ENCODE data around the gene NOCT.
"Not testable (repeated sequence)": the region's sequence is repeated elsewhere in the genome, so short reads cannot be mapped to it uniquely, and the experiment has no call there.

Gene NOCT, protein sequence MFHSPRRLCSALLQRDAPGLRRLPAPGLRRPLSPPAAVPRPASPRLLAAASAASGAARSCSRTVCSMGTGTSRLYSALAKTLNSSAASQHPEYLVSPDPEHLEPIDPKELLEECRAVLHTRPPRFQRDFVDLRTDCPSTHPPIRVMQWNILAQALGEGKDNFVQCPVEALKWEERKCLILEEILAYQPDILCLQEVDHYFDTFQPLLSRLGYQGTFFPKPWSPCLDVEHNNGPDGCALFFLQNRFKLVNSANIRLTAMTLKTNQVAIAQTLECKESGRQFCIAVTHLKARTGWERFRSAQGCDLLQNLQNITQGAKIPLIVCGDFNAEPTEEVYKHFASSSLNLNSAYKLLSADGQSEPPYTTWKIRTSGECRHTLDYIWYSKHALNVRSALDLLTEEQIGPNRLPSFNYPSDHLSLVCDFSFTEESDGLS

DNA sequence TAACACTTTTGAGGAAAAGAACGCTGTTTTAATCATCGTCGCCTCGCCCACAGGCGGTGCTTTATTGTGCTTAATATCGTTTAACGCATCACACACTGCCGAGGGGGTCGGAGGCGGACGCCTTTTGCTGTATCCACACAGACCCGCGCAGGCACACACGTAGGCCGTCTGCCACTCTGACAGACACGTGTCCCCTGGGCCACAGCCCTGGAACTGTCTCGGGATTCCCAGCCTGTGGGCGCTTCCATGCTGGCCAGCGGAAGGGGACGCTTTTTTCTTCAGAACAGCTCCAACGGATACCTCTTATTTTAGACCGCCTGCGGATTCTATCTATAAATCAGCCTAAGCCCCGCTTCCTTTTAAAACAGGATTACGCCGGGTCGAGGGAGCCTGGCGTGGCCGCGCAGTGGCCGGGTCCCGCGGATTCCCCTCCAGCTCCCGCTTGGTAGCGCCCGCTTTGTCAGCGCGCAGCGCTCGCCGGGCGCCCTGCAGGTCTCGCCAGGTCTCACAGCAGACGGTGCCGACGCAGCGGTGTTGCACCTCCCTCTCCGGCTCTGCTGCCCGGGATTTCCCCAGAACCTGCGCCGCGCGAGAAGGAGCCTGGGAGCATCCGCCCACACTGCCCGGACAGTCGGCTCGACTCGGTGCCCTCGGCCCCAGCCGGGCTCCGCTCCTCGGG, at the start of gene NOCT:
Gene NOCT, plus strand, starts transcription at position 513 of the 679 bp plus-strand sequence. CDS start 201 bp downstream, outside the sequence.
- DNase-seq (ENCODE audit: low read depth in 2 of 2), result peak; percentile 85 to 86

DNA sequence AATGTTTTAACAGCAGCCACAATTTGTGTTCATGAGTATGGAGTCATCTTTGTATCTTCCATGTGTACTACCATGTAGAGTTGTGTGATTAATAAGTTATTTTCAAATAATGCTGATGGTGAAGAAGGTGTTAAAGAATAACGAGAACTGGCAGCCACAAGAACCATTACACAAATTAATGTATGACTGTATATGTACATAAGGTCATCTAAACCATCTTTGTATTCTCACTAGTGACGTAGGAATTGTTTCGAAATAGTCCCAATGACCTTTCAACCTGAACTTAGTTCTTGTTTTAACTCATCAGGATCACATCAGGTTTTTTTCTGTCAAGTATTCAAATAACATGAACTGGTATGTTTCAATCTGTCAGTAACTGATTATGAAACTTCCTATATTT, 48.3 kb upstream of the NOCT start:
- DNase-seq (ENCODE audit: low read depth in 2 of 2), result no peak

DNA sequence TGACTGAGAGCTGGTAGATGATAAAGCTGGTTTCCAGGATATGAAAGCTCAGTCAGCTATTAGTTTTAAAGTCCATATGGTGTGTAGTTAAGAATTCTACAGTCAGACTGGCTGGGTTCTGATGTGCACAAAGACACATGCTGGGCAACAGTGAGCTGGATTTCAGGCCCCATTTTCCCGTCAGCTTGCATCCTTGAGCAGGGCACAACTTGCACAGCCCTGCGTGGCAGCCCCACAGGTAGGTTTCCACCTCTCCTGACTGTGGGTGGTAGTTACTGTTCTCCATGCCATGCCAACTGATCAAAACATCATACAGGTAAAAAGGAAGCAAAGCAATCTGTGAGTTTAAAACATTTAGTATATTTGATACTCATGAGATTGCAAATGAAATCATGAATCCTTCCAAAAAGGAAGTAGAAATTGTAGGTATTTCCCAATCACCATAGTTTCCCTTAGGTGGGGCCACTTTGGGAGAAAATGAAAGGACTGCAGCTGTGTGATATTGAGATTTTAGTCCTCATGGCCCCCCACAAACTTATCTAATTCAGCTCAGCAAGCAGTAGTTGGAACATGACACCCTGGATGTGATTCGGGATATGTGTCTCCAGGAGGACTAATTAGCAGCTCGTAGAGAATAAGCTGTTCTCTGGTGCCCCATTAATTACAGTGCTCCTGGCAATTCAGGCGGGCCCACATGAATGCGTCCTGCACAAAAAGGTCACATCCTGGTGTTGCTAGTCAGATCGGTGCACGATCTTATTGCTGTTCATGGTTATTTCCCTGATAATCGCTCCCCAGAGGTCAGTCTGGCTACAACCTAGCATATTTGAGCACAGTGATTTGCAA, 42.4 kb upstream of the NOCT start:
- no peak for DNase-seq (ENCODE audit: low read depth in 2 of 2)

DNA sequence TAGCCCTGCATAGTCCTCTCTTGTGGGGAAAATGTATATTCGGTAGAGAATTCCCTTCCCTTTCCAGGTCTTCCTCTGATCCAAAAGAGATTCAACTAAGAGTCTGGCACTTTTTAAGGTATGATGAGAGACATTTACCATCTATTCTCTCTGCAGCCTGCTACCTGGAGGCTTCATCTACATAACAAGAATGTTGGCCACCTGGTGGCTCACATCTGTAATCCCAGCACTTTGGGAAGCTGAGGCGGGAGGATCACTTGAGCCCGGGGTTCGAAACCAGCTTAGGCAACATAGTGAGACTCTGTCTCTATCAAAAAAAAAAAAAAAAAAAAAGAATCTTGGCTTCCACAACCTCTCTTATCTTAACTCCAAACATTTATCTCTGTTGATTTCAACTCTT, 40.4 kb upstream of the NOCT start:
- no peak for DNase-seq (ENCODE audit: low read depth in 2 of 2)

DNA sequence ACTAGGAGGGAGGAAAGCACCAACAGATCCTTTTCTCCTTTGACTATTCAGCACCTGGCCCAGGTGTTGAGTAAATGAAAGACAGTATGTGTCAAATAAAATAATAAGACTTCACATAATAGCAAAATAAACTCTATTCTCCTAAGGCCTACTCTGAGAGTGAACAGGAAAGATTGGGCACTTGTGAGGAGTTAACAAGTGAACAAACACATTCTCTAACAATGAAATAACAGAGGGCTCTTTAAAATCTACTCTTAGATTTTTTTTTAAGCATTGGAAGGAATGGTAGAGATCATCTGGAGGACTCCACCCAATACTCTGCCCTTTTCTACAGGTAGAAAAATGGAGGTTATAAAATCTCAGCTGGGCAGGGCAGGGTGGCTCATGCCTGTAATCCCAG, 39.1 kb upstream of the NOCT start:
- DNase-seq (ENCODE audit: low read depth in 2 of 2), result no peak

DNA sequence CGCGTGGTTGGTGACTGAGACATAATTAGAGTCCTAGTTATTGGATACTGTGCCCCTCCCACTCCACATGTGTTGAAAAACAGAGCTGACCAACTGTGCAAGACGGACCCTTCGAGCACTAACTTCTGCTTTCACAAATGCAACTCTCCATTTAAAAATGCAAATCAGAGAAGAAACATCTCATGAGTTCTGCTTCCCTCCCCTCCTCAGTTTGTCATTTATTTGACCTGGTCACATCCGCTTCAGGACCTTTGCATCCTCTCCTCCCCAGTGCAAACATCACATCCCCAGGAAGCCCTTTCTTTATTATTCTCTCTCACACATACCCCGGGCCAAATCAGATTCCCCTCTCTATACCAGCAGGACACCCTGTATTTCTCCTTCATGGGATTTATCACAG, 38.1 kb upstream of the NOCT start:
- no peak for DNase-seq (ENCODE audit: low read depth in 2 of 2)

DNA sequence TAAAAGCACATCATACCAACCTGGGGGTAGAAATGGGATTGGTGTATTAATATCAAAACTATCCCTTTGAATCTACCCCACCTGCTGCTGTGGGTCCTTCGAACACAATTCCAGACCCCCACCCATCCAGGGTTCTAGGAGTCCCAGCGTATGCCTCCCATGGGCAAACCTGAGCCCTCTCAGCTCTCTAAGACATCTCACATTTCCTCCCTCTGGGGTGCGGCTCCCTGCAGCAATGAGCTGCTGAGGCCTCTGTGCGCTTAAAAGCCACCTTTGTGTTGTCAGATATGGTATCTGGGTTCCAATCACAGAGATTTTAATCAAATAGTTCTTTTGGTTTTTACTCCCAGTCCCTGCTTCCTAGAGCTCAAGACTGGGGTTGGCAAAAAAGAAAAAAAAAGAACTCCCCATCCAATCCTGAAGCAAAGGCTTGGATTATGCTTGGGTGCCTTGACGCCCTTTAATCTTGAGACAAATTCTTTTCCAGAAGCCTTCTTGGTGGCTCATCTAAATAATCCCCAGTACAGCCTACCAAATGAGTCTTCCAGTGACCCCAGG, 37.5 kb upstream of the NOCT start:
- no peak for DNase-seq (ENCODE audit: low read depth in 2 of 2)

DNA sequence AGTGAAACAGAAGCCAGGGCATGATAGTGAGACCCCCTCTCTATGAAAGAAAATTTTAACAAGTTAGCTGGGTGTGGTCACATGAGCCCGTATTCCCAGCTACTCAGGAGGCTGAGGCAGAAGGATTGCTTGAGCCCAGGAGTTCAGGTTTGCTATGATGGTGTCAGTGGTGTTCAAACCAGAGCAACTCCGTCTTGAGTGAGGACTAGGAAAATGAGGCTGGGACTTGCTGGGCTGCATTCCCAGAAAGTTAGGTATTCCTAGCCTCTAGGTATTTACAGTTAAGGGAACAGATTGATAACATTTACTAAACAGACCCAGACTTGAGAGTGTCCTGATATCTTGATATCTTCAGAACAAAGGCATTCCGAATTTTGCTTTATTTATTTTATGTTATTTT, 37.0 kb upstream of the NOCT start:
- no peak for DNase-seq (ENCODE audit: low read depth in 2 of 2)

DNA sequence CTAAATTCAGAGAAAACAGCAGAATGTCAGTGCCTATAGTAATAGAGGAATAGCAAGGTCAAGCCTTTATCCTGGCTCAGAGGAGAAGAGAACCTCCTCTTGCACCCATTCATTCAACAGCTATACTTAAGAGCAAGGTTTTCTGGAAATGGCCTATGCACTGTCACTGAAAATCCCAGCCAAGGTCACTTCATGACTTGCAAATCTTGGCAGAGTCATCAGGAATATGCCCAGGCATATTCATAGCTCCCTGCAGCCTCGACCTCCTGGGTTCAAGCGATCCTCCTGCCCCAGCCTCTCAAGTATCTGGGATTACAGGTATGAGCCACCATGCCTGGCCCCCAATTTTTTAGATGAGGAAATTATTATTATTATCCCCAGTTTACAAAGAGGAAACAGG, 35.8 kb upstream of the NOCT start:
- DNase-seq (ENCODE audit: low read depth in 2 of 2), result no peak

DNA sequence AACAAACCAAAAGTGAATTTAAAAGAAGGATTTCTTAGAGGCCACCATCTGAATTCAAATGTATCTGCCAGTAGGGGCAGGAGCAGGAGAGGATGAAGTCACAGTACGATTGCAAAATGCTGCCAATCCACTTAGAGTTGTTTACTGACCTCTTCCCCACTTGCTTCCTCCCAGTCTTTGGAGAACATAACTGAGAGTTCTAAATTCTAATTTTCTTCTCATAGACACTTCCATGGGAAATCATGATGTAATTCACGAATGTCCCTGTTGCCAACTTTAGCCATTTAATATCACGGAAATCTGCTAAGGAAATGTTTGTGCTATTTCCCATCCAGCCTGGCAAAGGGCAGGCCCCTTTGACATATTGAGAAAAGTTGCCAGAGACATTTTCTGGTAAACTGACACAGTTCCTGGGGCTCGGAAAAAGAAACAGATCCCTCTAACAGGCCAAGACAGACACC, 33.6 kb upstream of the NOCT start:
- DNase-seq (ENCODE audit: low read depth in 2 of 2), result no peak

DNA sequence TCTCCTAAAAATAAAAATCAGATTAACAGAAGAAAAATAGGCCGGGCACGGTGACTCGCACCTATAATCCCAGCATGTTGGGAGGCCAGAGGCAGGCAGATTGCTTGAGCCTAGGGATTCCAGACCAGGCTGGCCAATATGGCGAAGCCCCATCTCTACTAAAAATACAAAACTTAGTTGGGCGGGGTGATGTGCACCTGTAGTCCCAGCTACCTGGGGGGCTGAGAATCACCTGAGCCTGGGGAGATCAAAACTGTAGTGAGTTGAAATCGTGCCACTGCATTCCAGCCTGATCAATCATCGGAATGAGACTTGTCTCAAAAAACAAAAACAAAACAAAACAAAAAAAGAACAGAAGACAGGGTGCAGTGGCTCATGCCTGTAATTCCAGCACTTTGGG, 32.8 kb upstream of the NOCT start:
- no peak for DNase-seq (ENCODE audit: low read depth in 2 of 2)

DNA sequence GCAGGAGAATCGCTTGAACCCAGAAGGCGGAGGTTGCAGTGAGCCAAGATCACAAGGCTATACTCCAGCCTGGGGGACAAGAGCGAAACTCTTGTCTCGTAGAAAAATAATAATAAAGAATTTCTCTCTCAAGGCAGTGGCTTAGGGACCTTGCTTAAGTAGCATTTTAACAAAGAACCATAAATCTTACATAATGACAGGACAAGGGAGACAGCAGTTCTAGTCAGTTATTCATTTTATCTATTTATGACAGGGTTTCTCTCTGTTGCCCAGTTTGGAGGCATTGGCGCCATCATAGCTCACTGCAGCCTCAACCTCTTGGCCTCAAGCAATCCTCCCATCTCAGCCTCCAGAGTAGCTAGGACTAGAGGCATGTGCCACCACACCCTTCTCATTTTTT, 31.9 kb upstream of the NOCT start:
- no peak for DNase-seq (ENCODE audit: low read depth in 2 of 2)

DNA sequence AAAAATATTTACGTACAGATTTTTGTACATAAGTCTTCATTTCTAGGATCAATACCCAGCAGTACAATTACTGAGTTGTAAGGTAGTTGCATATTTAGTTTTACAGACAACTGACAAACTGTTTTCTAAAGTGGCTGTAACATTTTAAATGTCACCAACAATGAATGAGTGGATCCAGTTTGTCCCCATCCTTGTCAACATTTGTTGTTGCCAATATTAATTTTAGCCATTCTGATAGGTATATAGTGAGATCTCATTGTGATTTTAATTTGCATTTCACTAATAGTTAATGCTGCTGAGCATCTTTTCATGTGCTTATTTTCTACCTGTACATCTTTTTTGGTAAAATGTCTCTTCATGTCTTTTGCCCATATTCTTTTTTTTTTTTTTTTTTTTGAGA, 30.9 kb upstream of the NOCT start:
- DNase-seq (ENCODE audit: low read depth in 2 of 2), result no peak

DNA sequence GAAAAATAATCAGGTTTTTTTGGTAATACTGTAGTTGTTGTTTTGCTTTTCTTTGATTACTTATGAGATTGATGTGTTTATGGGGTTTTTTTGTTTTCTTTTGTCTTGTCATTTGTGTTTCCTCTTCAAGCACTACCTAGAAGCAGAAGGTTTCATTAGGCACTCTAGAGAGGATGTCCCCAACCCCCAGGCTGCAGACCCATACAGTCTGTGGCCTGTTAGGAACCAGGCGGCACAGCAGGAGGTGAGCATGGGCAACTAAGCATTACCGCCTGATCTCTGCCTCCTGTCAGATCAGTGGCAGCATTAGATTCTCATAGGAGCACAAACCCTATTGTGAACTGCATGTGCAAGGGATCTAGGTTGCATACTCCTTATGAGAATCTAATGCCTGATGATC, 22.9 kb upstream of the NOCT start:
- no peak for DNase-seq (ENCODE audit: low read depth in 2 of 2)

DNA sequence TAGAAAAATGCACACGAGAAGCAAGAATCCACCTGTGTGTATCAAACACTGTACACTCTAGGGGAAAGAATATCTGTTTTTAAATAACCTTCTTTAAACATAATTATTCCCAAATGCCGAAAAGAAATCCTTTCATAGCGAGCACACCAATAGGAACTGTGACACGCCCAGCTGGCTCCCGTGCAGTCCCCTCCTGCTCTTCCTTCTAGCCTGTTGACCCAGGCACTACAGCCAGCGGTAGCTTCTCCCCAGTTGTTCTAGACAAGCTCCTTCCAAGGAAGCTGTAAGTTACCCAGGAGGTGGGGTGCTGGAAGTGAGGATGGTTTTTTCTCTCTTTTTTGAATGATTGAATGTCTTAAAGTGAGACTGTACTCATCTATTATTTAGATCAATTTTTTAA, 19.5 kb upstream of the NOCT start:
- DNase-seq (ENCODE audit: low read depth in 2 of 2), result no peak

DNA sequence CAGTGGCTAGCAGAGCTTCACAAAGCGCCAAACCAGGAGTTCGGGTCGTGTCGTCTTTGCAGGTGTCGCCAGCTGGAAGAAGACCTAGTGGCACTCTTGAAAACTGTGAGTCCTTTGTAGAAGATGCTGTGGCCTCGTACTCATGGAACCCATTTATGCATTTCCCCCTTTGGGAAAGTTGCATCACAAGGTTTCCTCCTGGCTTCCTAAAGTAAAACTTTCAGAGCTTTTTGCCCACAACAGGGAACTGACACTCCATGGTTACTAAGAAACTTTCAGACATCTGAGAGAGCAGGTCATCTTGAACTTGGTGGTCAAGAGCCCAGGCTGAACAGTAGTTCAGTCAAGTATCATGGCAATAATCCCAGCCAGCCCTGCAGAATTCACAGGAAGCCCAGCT, 15.9 kb upstream of the NOCT start:
- DNase-seq (ENCODE audit: low read depth in 2 of 2), result no peak

DNA sequence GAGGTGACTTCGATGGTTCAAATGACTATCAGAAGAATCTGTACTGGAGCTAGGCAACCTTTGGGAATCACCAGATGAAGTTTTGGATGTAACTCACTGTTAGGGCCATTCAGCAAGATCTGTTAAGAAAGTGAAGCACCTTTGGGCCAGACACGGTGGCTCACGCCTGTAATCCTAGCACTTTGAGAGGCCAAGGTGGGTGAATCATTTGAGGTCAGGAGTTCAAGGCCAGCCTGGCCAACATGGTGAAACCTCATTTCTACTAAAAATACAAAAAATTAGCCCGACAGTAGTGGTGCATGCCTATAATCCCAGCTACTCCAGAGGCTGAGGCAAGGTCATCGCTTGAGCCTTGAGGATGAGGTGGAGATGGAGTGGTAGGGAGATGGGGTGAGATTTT, 15.4 kb upstream of the NOCT start:
- not testable (repeated sequence) for DNase-seq (ENCODE audit: low read depth in 2 of 2)

DNA sequence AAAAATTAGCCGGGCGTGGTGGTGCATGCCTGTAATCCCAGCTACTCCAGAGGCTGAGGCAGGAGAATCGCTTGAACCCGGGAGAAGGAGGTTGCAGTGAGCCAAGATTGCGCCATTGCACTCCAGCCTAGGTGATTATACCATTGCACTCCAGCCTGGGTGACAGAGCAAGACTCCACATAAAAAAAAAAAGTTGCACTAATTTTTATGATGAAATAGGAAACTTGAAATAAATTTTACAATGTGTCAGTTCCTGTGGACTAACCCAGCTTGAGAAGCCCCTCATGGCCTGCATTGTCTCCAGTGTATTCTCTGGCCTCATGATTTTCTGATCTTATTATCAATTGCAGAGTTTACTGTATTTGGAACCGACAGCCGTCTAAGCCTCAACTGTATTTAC, 14.2 kb upstream of the NOCT start:
- not testable (repeated sequence) for DNase-seq (ENCODE audit: low read depth in 2 of 2)

DNA sequence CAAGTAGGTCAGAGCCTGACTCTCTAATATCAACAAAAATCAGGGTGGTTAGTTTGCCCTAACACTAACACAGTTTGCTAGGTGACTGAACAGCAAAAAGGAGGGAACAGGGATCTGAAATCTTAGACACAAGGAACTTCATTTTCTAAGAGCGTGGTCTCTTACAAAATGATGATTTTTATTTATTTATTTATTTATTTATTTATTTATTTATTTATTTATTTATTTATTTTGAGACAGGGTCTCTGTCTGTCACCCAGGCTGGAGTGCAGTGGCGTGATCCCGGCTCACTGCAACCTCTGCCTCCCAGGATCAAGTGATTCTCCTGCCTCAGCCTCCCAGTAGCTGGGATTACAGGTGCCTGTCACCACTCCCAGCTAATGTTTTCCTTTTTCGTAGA, 11.9 kb upstream of the NOCT start:
- DNase-seq (ENCODE audit: low read depth in 2 of 2), result not testable (repeated sequence)

DNA sequence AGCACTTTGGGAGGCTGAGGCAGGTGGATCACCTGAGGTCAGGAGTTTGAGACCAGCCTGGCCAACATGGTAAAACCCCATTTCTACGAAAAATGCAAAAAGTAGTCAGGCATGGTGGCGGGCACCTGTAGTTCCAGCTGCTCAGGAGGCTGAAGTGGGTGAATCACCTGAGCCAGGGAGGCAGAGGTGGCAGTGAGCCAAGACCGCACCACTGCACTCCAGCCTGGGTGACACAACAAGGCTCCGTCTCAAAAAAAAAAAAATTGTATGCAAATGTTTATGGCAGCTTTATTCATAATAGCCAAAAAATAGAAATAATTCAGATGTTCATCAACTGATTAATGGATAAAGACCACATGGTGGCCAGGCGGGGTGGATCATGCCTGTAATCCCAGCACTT, 9.8 kb upstream of the NOCT start:
- DNase-seq (ENCODE audit: low read depth in 2 of 2), result no peak

DNA sequence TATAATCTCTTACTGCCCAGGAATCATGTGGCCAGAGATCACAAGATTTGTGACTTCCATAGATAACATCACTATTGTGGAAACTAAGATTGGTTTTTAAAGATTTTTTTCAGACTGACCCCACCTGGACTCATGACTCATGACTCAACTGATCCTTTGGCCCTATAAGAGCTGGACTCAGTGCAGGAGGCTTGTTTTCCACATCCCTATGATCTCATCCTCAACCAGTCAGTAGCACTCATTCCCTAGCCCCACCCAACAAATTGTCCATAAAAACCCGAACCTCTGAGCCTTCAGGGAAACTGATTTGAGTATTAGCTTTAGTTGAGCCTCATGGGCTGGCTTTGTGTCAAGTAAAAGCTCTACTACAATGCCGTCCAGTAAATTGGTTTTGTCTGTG, 7.9 kb upstream of the NOCT start:
- no peak for DNase-seq (ENCODE audit: low read depth in 2 of 2)

DNA sequence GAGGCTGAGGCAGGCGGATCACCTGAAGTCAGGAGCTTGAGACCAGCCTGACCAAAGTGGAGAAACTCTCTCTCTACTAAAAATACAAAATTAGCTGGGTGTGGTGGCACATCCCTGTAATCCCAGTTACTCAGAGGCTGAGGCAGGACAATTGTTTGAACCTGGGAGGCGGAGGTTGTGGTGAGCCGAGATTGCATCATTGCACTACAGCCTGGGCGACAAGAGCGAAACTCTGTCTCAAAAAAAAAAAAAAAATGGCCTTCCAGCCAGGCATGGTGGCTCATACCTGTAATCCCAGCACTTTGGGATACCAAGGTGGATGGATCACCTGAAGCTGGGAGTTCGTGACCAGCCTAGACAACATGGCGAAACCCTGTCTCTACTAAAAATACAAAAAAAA, 7.3 kb upstream of the NOCT start:
- not testable (repeated sequence) for DNase-seq (ENCODE audit: low read depth in 2 of 2)

Data from stimulated activated CD8-positive, alpha-beta memory T cell treated with anti-CD3 and anti-CD28 coated beads, Interleukin-15, amount 100 ng/mL, for 4 hours (primary cell).